HEK293 (cell line): Measurements from ENCODE around the gene STX3.
A peak's percentile ranks its signal among the peaks of the same experiment; 100 is the strongest.

Experiments
- CTCF ChIP-seq: fragments of 450-650 bp; formaldehyde crosslinking; IDR thresholded peaks from 2 replicates; pipeline ENCODE4 v1.5.1; 2016; ENCODE audit warnings: missing biosample characterization, missing genetic modification characterization
- FEZF1 ChIP-seq: fragments of 450-650 bp; formaldehyde crosslinking; IDR thresholded peaks from 2 replicates; pipeline ENCODE4 v1.5.1; 2016; ENCODE audit warnings: missing biosample characterization, missing genetic modification characterization
- GLIS2 ChIP-seq: fragments of 450-650 bp; formaldehyde crosslinking; IDR thresholded peaks from 2 replicates; pipeline ENCODE4 v1.5.1; 2016; ENCODE audit warnings: missing biosample characterization, missing genetic modification characterization
- KLF7 ChIP-seq: fragments of 450-650 bp; formaldehyde crosslinking; IDR thresholded peaks from 2 replicates; pipeline ENCODE4 v1.5.1; 2016; ENCODE audit warnings: missing biosample characterization, missing genetic modification characterization, borderline replicate concordance
- OSR2 ChIP-seq: fragments of 450-650 bp; formaldehyde crosslinking; IDR thresholded peaks from 2 replicates; pipeline ENCODE4 v1.5.1; 2016; ENCODE audit warnings: missing biosample characterization, missing genetic modification characterization
- PRDM1 ChIP-seq: fragments of 450-650 bp; formaldehyde crosslinking; IDR thresholded peaks from 2 replicates; pipeline ENCODE4; 2016; ENCODE audit warnings: missing biosample characterization, missing genetic modification characterization
- PRDM6 ChIP-seq: fragments of 450-650 bp; formaldehyde crosslinking; IDR thresholded peaks from 2 replicates; pipeline ENCODE4 v1.5.1; 2017; ENCODE audit warnings: missing biosample characterization, missing genetic modification characterization
- SCRT1 ChIP-seq: fragments of 450-650 bp; formaldehyde crosslinking; IDR thresholded peaks from 2 replicates; pipeline ENCODE4 v1.5.1; 2016; ENCODE audit warnings: missing biosample characterization, missing genetic modification characterization, borderline replicate concordance
- SCRT2 ChIP-seq: fragments of 450-650 bp; formaldehyde crosslinking; IDR thresholded peaks from 2 replicates; pipeline ENCODE4 v1.5.1; 2016; ENCODE audit warnings: missing biosample characterization, missing genetic modification characterization
- SP7 ChIP-seq: fragments of 450-650 bp; formaldehyde crosslinking; IDR thresholded peaks from 2 replicates; pipeline ENCODE4 v1.5.1; 2016; ENCODE audit warnings: missing biosample characterization, missing genetic modification characterization
- ZBTB44 ChIP-seq: fragments of 450-650 bp; IDR thresholded peaks from 2 replicates; pipeline ENCODE4 v1.5.1; 2018; ENCODE audit warnings: missing biosample characterization, mild to moderate bottlenecking, missing genetic modification characterization
- ZBTB8A ChIP-seq: fragments of 450-650 bp; formaldehyde crosslinking; IDR thresholded peaks from 2 replicates; pipeline ENCODE4 v1.5.1; 2016; ENCODE audit warnings: missing biosample characterization, missing genetic modification characterization
- ZEB2 ChIP-seq: fragments of 450-650 bp; formaldehyde crosslinking; IDR thresholded peaks from 2 replicates; pipeline ENCODE4 v1.5.1; 2016; ENCODE audit warnings: missing biosample characterization, missing genetic modification characterization
- ZNF10 ChIP-seq: fragments of 450-650 bp; formaldehyde crosslinking; IDR thresholded peaks from 2 replicates; pipeline ENCODE4 v1.5.1; 2017; ENCODE audit warnings: missing biosample characterization, missing genetic modification characterization
- ZNF114 ChIP-seq: fragments of 450-650 bp; formaldehyde crosslinking; IDR thresholded peaks from 2 replicates; pipeline ENCODE4 v1.5.0; 2017; ENCODE audit warnings: missing biosample characterization, missing genetic modification characterization
- ZNF18 ChIP-seq: fragments of 450-650 bp; formaldehyde crosslinking; IDR thresholded peaks from 2 replicates; pipeline ENCODE4 v1.5.1; 2016; ENCODE audit warnings: missing biosample characterization, missing genetic modification characterization
- ZNF239 ChIP-seq: fragments of 450-650 bp; formaldehyde crosslinking; IDR thresholded peaks from 2 replicates; pipeline ENCODE4 v1.5.1; 2016; ENCODE audit warnings: missing biosample characterization, missing genetic modification characterization
- ZNF248 ChIP-seq: fragments of 450-650 bp; formaldehyde crosslinking; IDR thresholded peaks from 2 replicates; pipeline ENCODE4 v1.5.1; 2017; ENCODE audit warnings: missing biosample characterization, missing genetic modification characterization
- ZNF302 ChIP-seq: fragments of 450-650 bp; formaldehyde crosslinking; IDR thresholded peaks from 2 replicates; pipeline ENCODE4 v1.5.1; 2016; ENCODE audit warnings: missing biosample characterization, missing genetic modification characterization, low read depth
- ZNF311 ChIP-seq: fragments of 450-650 bp; formaldehyde crosslinking; IDR thresholded peaks from 2 replicates; pipeline ENCODE4 v1.5.1; 2017; ENCODE audit warnings: missing biosample characterization, missing genetic modification characterization, borderline replicate concordance
- ZNF324 ChIP-seq: fragments of 450-650 bp; formaldehyde crosslinking; IDR thresholded peaks from 2 replicates; pipeline ENCODE4 v1.5.1; 2016; ENCODE audit warnings: missing biosample characterization, missing genetic modification characterization
- ZNF362 ChIP-seq: fragments of 450-650 bp; formaldehyde crosslinking; IDR thresholded peaks from 2 replicates; pipeline ENCODE4 v1.5.1; 2016; ENCODE audit warnings: missing biosample characterization, missing genetic modification characterization
- ZNF37A ChIP-seq: fragments of 450-650 bp; IDR thresholded peaks from 2 replicates; pipeline ENCODE4 v1.5.1; 2018; ENCODE audit warnings: missing biosample characterization, missing genetic modification characterization
- ZNF529 ChIP-seq: fragments of 450-650 bp; formaldehyde crosslinking; IDR thresholded peaks from 2 replicates; pipeline ENCODE4 v1.5.1; 2017; ENCODE audit warnings: missing genetic modification characterization, missing biosample characterization; ENCODE audit not compliant: insufficient replicate concordance
- ZNF560 ChIP-seq: fragments of 450-650 bp; formaldehyde crosslinking; IDR thresholded peaks from 2 replicates; pipeline ENCODE4 v1.5.1; 2017; ENCODE audit warnings: missing biosample characterization, missing genetic modification characterization, borderline replicate concordance
- ZNF639 ChIP-seq: fragments of 450-650 bp; formaldehyde crosslinking; IDR thresholded peaks from 2 replicates; pipeline ENCODE4 v1.5.1; 2016; ENCODE audit warnings: missing biosample characterization, missing genetic modification characterization
- ZNF664 ChIP-seq: fragments of 450-650 bp; formaldehyde crosslinking; IDR thresholded peaks from 2 replicates; pipeline ENCODE4 v1.5.1; 2016; ENCODE audit warnings: missing biosample characterization, missing genetic modification characterization
- ZNF670 ChIP-seq: fragments of 450-650 bp; formaldehyde crosslinking; IDR thresholded peaks from 2 replicates; pipeline ENCODE4 v1.5.1; 2016; ENCODE audit warnings: missing biosample characterization, missing genetic modification characterization, low read depth
- ZNF701 ChIP-seq: fragments of 450-650 bp; formaldehyde crosslinking; IDR thresholded peaks from 2 replicates; pipeline ENCODE4 v1.5.1; 2016; ENCODE audit warnings: missing biosample characterization, missing genetic modification characterization
- ZNF843 ChIP-seq: fragments of 450-650 bp; formaldehyde crosslinking; IDR thresholded peaks from 2 replicates; pipeline ENCODE4 v1.5.1; 2016; ENCODE audit warnings: missing biosample characterization, missing genetic modification characterization

The STX3 gene

GRCh38 chr11:59753650-59754493 is 1.3 kb upstream of the STX3 start (continued):
- no peak for TF ChIP-seq ZNF114 (tag by site-specific recombination)
- no peak for TF ChIP-seq OSR2 (tag by site-specific recombination)
- peak; percentile 67 for TF ChIP-seq SP7 (tag by site-specific recombination)
- TF ChIP-seq GLIS2: no peak
- TF ChIP-seq ZNF664 (tag by site-specific recombination): no peak
- TF ChIP-seq KLF7 (tag by site-specific recombination): 0 out of 2 replicates have a peak, but pooled peaks have one; percentile 44
- TF ChIP-seq ZNF362 (tag by site-specific recombination): no peak
- TF ChIP-seq ZNF37A: no peak
- TF ChIP-seq ZNF302 (tag by site-specific recombination): no peak
- TF ChIP-seq CTCF (tag by site-specific recombination): peak; percentile 89
- no peak for TF ChIP-seq ZNF560
- no peak for TF ChIP-seq ZNF311 (tag by site-specific recombination)
- no peak for TF ChIP-seq ZNF239 (tag by site-specific recombination)
- TF ChIP-seq SCRT2 (tag by site-specific recombination): no peak
- no peak for TF ChIP-seq SCRT1 (tag by site-specific recombination)
- peak; percentile 88 for TF ChIP-seq ZEB2 (tag by site-specific recombination)
- TF ChIP-seq ZNF248 (tag by site-specific recombination): no peak
- no peak for TF ChIP-seq ZBTB44 (tag by site-specific recombination)
- no peak for TF ChIP-seq ZNF10 (tag by site-specific recombination)
- TF ChIP-seq ZNF324 (tag by site-specific recombination): no peak
- 0 out of 2 replicates have a peak, but pooled peaks have one; percentile 17 for TF ChIP-seq ZBTB8A (tag by site-specific recombination)
- TF ChIP-seq ZNF701: no peak
- no peak for TF ChIP-seq ZNF529 (tag by site-specific recombination)
- TF ChIP-seq PRDM6 (tag by site-specific recombination): no peak
- 0 out of 2 replicates have a peak, but pooled peaks have one; percentile 34 for TF ChIP-seq ZNF18 (tag by site-specific recombination)
- TF ChIP-seq ZNF843: no peak; the same call in 1 of the 2 replicates
- TF ChIP-seq PRDM1: no peak
- TF ChIP-seq ZNF639 (tag by site-specific recombination): peak; percentile 60; the same call in 1 of the 2 replicates
- TF ChIP-seq FEZF1 (tag by site-specific recombination): no peak
- TF ChIP-seq ZNF670: no peak
